ENCODE results near the gene LINGO4.

DNA sequence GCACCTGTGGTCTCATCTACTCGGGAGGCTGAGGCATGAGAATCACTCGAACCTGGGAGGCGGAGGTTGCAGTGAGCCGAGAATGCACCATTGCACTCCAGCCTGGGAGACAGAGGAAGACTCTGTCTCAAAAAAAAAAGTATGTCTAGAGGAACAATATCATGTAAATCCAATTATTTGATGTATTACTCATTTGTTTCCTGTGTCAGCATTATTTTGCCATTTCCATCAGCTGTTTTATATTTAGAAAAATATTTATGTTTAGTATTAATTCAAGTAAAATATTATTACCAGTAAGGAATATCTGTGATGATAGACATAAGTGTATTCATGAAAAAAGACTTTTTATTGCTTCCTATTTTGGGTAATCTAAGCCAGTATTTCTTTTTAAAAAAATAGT lies 27.9 kb downstream of the LINGO4 start:
- no peak for TF ChIP-seq POLR2AphosphoS5 (IDR thresholded peaks at IDR 0.05)
- TF ChIP-seq, protein P1, sequence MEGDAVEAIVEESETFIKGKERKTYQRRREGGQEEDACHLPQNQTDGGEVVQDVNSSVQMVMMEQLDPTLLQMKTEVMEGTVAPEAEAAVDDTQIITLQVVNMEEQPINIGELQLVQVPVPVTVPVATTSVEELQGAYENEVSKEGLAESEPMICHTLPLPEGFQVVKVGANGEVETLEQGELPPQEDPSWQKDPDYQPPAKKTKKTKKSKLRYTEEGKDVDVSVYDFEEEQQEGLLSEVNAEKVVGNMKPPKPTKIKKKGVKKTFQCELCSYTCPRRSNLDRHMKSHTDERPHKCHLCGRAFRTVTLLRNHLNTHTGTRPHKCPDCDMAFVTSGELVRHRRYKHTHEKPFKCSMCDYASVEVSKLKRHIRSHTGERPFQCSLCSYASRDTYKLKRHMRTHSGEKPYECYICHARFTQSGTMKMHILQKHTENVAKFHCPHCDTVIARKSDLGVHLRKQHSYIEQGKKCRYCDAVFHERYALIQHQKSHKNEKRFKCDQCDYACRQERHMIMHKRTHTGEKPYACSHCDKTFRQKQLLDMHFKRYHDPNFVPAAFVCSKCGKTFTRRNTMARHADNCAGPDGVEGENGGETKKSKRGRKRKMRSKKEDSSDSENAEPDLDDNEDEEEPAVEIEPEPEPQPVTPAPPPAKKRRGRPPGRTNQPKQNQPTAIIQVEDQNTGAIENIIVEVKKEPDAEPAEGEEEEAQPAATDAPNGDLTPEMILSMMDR (IDR thresholded peaks at IDR 0.05) = no peak
